ENCODE data around the gene DIRAS3.
"Not testable (repeated sequence)": the region's sequence is repeated elsewhere in the genome, so short reads cannot be mapped to it uniquely, and the experiment has no call there.

The DIRAS3 gene, protein sequence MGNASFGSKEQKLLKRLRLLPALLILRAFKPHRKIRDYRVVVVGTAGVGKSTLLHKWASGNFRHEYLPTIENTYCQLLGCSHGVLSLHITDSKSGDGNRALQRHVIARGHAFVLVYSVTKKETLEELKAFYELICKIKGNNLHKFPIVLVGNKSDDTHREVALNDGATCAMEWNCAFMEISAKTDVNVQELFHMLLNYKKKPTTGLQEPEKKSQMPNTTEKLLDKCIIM

DNA sequence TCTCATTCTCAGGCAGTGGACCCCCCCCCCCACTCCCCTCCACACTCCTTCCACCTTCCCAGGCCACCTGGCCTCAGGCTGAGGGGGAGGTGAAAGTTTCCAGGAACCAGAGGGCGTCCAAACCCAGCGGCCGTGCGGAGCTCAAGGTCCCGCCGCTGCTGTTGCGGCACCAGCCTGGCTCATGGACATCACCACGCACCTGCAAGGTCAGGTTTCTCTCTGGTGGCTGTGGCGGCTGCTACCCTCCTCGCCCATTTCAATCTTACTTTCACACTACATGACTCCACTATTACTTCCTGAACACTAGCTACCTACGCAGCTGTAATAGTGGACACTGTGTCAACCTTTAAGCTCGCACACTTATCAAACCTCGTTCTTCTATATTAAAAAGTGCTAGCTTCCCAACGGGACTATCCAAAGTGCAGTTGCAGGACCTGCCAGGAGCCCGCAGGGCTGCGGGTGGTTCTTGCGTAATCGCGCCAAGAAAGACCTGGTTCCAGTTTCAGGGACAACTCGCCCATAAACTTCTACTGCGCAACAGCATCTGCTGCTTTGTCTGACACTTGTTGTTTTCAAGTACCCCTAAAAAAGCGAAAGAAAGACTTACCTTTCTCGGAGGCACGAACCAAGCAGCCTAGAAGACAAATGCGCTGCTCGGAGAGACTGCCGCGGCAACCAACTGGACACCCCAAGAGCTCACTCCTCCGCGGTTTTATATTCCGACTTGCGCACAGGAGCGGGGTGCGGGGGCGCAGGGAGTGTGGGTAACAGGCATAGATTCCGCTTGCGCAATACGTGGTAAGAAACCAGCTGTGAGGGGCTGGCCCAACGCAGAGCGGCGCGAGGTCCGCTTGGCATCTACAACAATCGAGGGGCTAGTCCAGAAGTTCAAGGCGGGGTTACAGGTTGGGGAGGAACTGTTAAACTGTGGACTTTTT is at the start of gene DIRAS3:
TSS of gene DIRAS3 (minus strand) at position 687 of the 938 bp plus-strand sequence. CDS start 3,330 bp downstream, outside the sequence.
- peak; percentile 18 for DNase-seq (ENCODE audit: low read depth)

DNA sequence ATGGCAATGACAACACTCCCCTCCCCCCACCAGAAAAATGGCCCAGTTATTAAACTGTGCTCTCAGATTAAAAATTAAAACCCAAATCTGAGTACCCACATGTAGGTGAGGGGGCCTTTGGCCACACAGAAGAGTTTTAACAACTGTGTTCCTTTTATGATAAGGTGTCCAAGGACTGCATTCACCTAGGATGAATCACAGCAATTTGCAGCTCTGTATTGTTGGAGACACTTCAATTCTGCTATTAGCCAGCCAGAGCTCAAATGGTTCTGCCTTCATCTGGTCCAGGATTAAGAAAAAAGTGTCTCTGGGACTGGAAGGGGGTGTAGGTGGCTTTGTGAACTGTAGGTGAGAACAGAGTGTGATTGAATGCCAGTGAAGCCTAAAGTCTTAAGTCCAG is 43.3 kb upstream of the DIRAS3 start:
- no peak for DNase-seq (ENCODE audit: low read depth)

DNA sequence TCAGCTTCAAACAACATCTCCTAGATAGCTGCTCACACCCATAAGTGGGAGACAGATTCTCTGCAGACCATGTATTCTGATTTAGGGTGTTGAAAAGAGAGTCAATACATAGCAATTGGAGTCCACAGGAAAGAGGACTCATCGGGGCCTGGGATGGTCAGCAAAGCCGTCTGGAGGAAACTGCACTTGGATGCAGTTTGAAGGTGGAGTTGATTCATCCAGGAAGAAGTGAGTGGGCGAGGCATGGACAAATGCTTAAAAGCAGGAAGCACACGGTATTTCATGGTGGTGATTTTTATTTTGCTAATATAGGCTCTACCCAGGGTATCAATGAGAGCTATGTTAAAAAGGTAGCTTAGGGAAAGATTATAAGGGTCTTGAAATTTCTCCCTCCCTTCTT is 36.8 kb upstream of the DIRAS3 start:
- DNase-seq (ENCODE audit: low read depth): peak; percentile 20

DNA sequence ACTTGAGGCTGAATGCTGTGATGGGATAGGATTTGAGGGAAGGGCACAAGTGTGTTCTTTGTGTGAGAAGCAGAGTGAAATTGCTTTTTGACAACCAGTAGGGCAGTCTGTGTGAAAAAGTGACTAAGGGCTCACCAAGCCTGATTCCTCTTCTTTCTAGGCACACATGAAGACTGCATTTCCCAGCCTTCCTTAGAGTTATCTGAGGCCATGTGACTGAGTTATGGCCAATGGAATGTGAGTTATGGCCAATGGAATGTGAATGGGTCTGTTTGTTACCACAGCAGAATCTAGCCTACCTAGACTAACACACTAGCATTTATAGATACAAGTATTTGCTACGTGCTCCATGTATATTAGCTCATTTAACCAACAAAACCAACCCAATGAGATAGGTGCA is 35.3 kb upstream of the DIRAS3 start:
- DNase-seq (ENCODE audit: low read depth): no peak

DNA sequence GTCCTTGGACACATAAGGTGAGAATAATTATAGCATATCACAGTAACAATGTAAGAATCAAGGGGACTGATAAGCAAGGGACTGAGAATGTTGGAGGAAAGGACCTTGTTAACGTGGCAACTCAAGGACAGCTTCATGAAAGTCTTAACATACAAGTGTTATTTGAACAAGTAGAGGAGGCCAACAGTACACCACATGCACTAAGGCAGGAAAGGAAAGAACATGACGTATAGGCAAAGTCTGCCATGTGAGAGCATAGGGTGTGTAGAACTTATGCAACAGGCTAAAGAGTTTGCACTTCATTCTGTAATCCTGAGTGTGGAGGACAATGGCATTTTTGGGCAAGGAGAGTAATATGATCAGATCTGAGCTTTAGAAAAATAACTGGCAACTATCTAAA is 33.3 kb upstream of the DIRAS3 start:
- no peak for DNase-seq (ENCODE audit: low read depth)

DNA sequence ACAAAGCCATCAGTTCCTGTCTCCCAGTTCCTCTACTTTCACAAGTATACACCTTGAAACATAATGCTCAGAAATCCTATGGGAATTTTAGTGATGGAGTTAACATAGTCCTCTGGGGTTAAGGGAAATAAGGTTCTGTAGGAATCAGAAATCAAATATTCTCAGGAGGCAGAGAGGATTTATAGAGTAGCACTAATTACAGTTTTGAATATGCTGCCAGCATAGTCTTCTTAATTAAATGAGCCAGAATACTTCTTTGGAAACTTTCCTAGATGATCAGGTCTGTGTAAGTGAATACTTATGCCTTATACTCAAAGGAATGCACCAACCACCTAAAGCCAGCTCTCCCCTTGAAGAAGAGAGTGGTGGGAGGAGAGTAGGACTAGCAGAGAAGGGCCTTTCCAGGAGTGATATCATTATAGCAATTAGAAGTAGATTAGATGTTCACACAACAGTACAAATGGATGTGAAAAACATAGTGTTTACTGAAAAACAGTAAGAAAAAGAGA is 31.4 kb upstream of the DIRAS3 start:
- no peak for DNase-seq (ENCODE audit: low read depth)

DNA sequence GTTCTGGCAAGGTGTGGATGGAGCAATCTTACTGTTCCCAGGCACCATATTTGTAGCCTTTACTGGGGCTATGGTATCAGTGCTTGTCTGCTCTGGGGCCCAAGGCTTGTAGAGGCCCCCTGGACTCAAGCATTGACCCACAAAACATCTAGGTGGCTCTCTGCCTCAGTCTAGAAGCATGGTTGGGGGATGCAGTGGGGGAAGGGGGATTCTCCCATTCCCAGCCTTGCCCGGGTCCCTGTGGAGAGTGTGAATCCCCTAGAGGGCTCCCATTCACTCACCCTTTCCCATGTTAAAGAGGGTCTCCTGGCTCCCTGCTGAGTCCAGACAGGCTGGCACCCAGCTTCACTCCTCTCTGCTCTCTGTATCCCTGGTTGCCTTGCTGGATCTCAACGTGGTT is 28.2 kb upstream of the DIRAS3 start:
- DNase-seq (ENCODE audit: low read depth): no peak

DNA sequence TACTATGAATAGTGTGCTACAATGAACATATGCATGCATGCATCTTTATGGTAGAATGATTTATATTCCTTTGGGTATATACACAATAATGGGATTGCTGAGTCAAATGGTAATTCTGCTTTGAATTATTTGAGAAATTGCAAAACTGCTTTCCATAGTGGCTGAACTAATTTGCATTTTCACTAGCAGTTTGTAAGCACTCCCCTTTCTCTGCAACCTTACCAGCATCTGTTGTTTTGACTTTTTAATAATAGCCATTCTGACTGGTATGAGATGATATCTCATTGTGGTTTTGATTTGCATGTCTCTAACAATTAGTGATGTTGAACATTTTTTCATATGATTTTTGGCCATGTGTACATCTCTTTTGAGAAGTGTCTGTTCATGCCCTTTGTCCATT is 24.0 kb upstream of the DIRAS3 start:
- no peak for DNase-seq (ENCODE audit: low read depth)

DNA sequence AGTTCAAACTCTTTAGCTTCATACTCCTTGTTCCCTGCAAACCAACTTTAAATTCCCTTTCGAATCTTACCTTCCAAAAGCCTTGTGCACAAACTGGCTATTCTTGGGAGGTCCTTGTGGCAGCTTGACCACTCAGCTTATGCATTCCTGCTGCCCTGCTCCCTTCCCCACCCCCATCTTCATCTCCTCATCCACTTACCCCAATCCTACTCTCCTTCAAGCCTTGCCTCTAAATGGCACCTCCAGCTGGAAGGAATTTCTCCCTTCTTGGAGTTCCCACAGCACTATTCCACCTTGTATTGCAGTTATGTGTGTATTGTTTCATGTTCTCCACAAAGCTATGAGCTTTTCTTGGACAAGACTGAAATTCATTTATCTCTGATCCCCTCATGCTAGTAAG is 15.3 kb upstream of the DIRAS3 start:
- no peak for DNase-seq (ENCODE audit: low read depth)

DNA sequence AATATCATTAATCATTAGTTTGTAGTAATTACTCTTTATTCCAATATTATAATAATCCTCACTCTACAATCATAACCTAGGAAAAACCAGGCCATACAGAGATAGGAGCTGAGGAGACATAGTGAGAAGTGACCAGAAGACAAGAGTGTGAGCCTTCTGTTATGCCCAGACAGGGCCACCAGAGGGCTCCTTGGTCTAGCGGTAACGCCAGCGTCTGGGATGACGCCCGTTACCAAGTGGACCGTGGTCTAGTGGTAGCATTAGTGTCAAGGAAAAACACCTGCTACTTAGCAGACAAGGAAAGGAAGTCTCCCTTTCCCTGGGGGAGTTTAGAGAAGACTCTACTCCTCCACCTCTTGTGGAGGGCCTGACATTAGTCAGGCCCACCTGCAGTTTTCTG is 7.6 kb upstream of the DIRAS3 start:
- not testable (repeated sequence) for DNase-seq (ENCODE audit: low read depth)

DNA sequence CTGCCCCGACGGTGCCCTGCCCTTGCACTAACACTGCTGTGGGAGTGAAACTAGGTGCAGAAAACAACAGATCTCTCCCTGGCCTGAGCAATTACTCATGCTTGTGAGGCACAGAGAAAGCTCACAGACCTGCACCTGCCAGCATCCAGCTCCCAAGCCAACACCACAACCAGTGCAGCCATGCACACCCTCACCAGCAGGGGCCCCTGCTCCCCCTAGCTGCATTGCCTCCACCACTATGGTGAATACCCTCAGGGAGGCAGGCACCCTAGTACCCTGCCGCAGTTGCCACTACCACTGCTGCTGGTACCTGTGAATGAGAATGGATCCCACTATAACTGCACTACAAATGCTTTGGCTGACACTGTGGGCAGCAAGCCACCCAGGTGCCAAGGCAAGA is 7.1 kb upstream of the DIRAS3 start:
- DNase-seq (ENCODE audit: low read depth): no peak

DNA sequence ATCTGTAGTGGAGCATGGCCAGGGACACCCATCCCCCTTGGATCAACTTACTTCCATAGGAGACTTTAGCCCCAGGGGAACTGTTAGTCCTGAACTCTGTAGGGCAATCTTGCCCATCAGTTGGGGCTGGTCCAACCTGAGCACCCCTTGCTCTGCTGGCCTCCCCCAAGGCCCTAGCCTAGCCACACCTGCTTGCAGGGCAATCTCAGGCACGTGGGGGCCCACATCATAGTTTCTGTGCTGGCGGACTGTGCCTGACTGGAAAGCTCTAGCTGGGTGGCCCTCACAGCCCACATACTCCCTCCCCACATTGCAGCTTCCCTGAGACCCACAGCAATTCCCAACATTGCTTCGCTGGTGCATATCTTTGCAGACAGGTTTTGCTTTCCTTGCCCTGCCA is 6.6 kb upstream of the DIRAS3 start:
- DNase-seq (ENCODE audit: low read depth): no peak

DNA sequence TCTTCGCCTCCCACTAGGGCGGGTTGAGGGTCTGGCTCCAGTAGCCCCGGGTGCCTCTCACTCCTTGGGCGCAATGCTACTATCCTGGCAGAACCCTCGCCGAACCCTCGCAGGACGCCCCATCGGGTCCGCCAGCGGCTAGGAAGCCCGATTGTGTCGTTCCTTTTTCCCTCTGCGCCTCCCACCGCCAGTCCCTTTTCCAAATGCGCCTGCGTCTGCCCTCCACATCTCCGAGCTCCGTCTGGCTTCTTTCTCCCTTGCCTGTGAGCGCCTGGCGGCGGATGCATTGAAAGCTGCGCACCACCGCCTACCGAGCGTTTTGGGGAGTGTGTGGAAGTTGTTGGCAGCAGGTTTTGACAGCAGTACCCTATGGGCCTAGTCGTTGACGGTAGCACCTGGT is 1.0 kb upstream of the DIRAS3 start:
- DNase-seq (ENCODE audit: low read depth): peak; percentile 31

DNA sequence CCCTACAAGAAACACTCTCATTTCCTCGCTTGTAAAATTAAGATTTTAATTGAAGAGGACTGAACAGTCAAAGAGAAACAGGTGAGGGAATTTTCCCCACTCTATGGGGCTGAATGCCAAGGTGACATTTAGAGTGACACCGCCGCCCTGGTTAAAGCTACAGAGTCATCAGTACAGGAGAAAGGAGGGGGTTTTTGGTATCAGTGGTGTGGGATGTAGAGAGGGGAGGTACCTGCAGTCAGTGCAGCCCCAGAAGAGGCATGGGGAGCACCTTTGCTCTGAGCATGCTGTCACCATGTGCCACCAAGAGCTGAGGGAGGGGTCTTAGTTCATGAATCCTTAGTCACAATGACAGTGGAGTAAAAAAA is 2.8 kb downstream of the DIRAS3 start:
- DNase-seq (ENCODE audit: low read depth): no peak

DNA sequence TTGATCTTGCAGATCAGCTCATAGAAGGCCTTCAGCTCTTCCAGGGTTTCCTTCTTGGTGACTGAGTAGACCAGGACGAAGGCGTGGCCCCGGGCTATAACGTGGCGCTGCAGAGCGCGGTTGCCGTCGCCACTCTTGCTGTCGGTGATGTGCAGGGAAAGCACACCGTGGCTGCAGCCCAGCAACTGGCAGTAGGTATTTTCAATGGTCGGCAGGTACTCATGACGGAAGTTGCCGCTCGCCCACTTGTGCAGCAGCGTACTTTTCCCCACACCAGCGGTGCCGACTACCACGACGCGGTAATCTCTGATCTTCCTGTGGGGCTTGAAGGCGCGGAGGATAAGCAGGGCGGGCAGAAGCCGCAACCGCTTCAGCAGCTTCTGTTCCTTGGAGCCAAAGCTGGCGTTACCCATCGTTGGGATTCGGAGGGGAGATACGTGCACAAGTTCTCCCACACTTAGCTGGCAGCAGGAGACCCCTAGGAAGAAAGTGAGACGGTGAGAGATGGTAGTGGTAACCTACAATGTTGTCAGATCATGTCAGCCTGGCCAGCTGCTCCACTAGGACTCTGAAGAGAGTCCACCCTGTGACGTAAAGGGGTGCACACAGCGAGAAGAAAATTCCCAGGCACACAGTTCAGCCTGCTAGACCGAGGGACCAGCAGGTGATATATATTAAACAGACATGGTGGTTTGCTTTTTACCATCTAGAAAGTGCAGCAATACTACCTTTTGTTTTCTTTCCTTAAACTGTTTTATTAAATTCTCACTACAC is 3.4 kb downstream of the DIRAS3 start:
- no peak for DNase-seq (ENCODE audit: low read depth)

DNA sequence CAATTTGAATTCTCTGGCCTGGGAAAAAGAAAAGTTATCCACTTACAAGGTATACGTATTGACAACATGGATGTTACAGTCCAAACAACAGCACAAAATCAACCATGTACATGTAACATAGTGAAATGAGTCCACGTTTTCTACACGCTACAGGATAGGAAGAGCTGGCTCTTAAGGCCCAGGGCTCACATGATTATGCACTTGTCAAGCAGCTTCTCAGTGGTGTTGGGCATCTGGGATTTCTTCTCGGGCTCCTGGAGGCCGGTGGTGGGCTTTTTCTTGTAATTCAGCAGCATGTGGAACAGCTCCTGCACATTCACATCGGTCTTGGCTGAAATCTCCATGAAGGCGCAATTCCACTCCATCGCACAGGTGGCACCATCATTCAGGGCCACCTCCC is 4.0 kb downstream of the DIRAS3 start:
- no peak for DNase-seq (ENCODE audit: low read depth)

DNA sequence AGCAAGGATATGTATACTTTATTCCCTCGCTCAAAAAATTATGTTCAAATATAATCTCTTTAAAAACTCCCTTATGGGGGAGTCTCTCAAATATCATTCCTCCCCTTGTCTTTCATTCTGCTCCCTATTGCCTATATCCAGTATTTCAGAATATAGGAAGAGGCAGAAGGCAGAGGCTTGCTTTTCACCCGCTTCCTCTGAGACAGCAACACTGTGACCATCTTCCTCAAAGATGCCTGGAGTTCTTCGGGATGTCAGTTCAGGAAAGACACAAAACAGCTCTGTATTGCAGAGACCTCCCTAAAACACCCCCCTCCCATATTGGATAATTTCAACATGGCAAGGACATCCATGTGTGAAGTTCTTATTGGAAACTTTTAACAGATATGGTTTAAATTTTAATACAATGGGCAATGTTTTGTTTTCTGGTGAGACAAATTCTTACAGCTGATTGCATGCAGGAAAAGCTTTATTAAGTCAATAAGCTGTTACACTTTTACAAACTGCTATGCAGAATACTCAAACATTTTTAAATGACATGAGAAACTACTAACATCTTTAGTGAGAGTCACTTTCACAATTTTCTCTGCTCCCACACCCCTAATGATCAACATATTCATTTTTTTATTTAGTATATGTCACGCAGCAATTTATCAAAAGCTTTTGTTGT is 4.8 kb downstream of the DIRAS3 start:
- no peak for DNase-seq (ENCODE audit: low read depth)

DNA sequence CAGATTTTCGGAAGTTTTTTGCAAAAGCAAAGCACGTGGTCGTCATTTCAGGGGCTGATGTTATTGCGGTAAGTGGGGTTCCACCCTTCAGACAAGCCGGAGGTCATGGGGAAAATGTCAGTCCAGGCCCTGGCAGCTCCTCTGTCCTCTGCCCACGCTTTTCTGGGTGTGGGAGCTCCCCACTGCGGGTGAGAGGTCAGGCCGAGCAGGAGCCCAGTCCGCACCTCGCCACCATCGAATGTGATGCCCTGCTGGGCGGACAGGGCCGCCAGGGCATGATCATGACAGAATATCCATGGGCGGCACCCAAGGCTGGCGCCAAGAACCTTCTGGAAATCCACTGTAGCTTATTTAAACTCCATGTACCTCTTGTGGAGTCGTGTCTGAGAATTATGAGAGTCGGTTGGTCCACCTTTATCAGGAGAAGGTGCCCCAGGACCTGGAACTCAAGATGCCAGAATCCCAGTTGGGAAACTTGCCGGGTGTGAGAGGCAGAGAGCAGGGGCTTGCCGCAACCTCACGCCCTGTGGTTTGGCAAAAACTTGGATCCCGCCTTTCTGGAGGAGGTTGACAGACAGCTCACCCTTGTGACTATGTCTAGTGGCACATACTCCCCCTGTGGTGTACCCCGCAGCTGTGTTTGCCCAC is 6.9 kb downstream of the DIRAS3 start:
- DNase-seq (ENCODE audit: low read depth): no peak

DNA sequence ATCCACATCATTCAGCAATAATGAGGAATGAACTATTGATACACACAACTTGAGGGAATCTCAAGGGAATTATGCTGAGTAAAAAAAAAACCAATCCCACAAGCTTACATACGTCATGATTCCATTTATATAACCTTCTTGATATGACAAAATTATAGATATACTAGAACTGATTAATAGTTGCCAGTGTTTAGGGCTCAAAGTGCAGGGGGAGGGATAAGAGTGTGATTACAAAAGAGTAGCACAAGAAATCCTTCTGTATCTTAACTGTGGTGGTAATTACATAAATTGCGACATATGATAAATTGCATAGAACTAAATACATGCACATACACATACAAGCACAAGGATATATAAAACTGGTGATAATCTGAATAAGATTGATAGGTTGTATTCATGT is 13.5 kb downstream of the DIRAS3 start:
- DNase-seq (ENCODE audit: low read depth): no peak

DNA sequence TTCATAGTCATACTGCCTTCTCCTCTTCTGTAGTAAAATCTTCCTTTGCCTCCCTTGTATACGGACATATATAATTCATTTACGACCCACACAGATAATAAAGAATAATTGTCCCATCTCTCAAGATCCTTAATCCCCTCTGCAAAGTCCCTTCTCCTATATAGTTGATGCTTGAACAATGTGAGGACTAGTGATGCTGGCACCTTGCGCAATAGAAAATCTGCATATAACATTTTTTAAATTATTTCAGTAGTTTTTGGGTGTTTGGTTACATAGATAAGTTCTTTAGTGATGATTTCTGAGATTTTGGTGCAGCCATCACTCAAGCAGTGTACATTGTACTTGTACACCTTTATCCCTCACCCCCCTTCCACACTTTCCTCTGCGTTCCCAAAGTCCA is 21.0 kb downstream of the DIRAS3 start:
- no peak for DNase-seq (ENCODE audit: low read depth)

DNA sequence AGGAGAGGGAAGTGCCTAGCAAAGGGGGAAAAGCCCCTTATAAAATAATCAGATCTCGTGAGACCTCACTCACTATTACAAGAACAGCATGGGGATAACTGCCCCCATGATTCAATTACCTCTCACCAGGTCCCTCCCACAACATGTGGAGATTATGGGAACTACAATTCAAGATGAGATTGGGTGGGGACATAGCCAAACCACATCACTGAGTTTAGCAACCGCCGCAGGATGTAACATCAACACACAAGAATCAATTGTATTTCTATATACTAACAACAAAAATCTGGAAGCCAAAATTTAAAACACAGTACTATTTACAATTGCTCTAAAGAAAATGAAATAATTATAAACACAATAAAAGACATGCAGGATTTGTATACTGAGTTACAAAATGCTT is 21.9 kb downstream of the DIRAS3 start:
- no peak for DNase-seq (ENCODE audit: low read depth)

All from non-pigmented ciliary epithelial cell (primary cell).